CD14-positive monocyte (primary cell): ENCODE measurements around the gene C1RL. TPM values are rescaled to one million over a fixed set of nuclear protein-coding genes. Genes with fewer than 3 reads are reported as not detected.

Experiments
- DNase-seq, 3 donors: peaks; one replicate each; pipeline ENCODE4 v3.0.0-alpha.2; 2011 to 2022
- H2AFZ ChIP-seq: 2 replicates; pipeline ENCODE4 v1.6.0; 2012; ENCODE audit warnings: mild to moderate bottlenecking, low read depth, low read length, inconsistent platforms; ENCODE audit not compliant: insufficient read depth, poor library complexity, severe bottlenecking
- H3K27ac ChIP-seq, 2 donors: 1 replicate in 1 of 2; 2 replicates in 1 of 2; pipeline ENCODE4 v1.5.1; 2012 to 2013; ENCODE audit warnings: low read length in 2 of 2, control low read depth in 1 of 2, inconsistent platforms in 1 of 2, low read depth in 1 of 2, mild to moderate bottlenecking in 1 of 2
- H3K27me3 ChIP-seq, 2 donors: one replicate each; pipeline versions ENCODE4 v1.6.0 to v1.6.1; 2011 to 2013; ENCODE audit warnings: low read length in 2 of 2; ENCODE audit not compliant: control insufficient read depth in 2 of 2, insufficient read depth in 2 of 2
- H3K36me3 ChIP-seq, 2 donors: replicated peaks in 1 of 2; 1 replicate in 1 of 2; 2 replicates in 1 of 2; pipeline versions ENCODE4 v1.5.1 to v1.6.1; 2012 to 2013; ENCODE audit warnings: low read length in 2 of 2, control low read depth in 1 of 2, inconsistent platforms in 1 of 2, mild to moderate bottlenecking in 1 of 2; ENCODE audit not compliant: insufficient read depth in 2 of 2, control insufficient read depth in 1 of 2
- H3K4me1 ChIP-seq, 2 donors: 1 replicate in 1 of 2; 2 replicates in 1 of 2; pipeline versions ENCODE4 v1.5.1 to v1.6.1; 2012 to 2013; ENCODE audit warnings: low read length in 2 of 2, control low read depth in 1 of 2, inconsistent platforms in 1 of 2, mild to moderate bottlenecking in 1 of 2, moderate library complexity in 1 of 2; ENCODE audit not compliant: insufficient read depth in 2 of 2, control insufficient read depth in 1 of 2
- H3K4me2 ChIP-seq: replicated peaks from 2 replicates; pipeline ENCODE3; 2012; ENCODE audit warnings: low read length, moderate library complexity, mild to moderate bottlenecking; ENCODE audit not compliant: poor library complexity, severe bottlenecking; ENCODE audit errors: extremely low read depth
- H3K4me3 ChIP-seq, 3 experiments: fragments of 200-600 bp in 1 of 3; sonication (generic) in 1 of 3; replicated peaks in 1 of 3; 1 replicate in 2 of 3; 2 replicates in 1 of 3; pipeline ENCODE4 v1.5.1; 2011 to 2013; ENCODE audit warnings: low read length in 3 of 3, mild to moderate bottlenecking in 3 of 3, control low read depth in 2 of 3, low read depth in 2 of 3, inconsistent platforms in 1 of 3, moderate library complexity in 1 of 3
- H3K79me2 ChIP-seq: 2 replicates; pipeline ENCODE4 v1.6.0; 2012; ENCODE audit warnings: mild to moderate bottlenecking, control low read depth, inconsistent platforms, low read length, moderate library complexity; ENCODE audit not compliant: insufficient read depth
- H3K9ac ChIP-seq: 2 replicates; pipeline ENCODE4 v1.6.0; 2017; ENCODE audit warnings: low read length, mild to moderate bottlenecking; ENCODE audit not compliant: insufficient read depth, poor library complexity, severe bottlenecking
- H3K9me3 ChIP-seq, 2 donors: replicated peaks in 1 of 2; 1 replicate in 1 of 2; 2 replicates in 1 of 2; pipeline versions ENCODE4 v1.5.1 to v1.6.1; 2012 to 2013; ENCODE audit warnings: low read length in 2 of 2, control low read depth in 1 of 2; ENCODE audit not compliant: control insufficient read depth in 1 of 2, insufficient read depth in 1 of 2
- H4K20me1 ChIP-seq: 2 replicates; pipeline ENCODE4 v1.6.0; 2012; ENCODE audit warnings: mild to moderate bottlenecking, low read length, control low read depth, moderate library complexity; ENCODE audit not compliant: insufficient read depth
- H3K27ac Mint-ChIP-seq, 7 donors: one replicate each; pipeline ENCODE4 v1.8.0; 2020; ENCODE audit warnings: mild to moderate bottlenecking in 7 of 7, mixed read lengths in 7 of 7, moderate library complexity in 6 of 7, inconsistent platforms in 2 of 7
- H3K27me3 Mint-ChIP-seq, 3 donors: one replicate each; pipeline ENCODE4 v1.8.0; 2021 to 2022; ENCODE audit warnings: low read depth in 3 of 3, mild to moderate bottlenecking in 3 of 3, mixed read lengths in 3 of 3, moderate library complexity in 3 of 3, inconsistent platforms in 1 of 3
- H3K36me3 Mint-ChIP-seq, 2 donors: one replicate each; pipeline ENCODE4 v1.8.0; 2020; ENCODE audit warnings: mixed read lengths in 2 of 2, inconsistent platforms in 1 of 2, mild to moderate bottlenecking in 1 of 2
- H3K4me1 Mint-ChIP-seq: one replicate; pipeline ENCODE4 v1.8.0; 2020; ENCODE audit warnings: mild to moderate bottlenecking, mixed read lengths
- H3K4me3 Mint-ChIP-seq, 2 donors: one replicate each; pipeline ENCODE4 v1.8.0; 2020; ENCODE audit warnings: mild to moderate bottlenecking in 2 of 2, mixed read lengths in 2 of 2, moderate library complexity in 1 of 2
- H3K9me3 Mint-ChIP-seq, 7 donors: one replicate each; pipeline ENCODE4 v1.8.0; 2020 to 2022; ENCODE audit warnings: mixed read lengths in 7 of 7, mild to moderate bottlenecking in 6 of 7, moderate library complexity in 6 of 7, inconsistent platforms in 2 of 7
- WGBS: methylation state at CpG from one replicate; pipeline ENCODE4 v1.1.5; 2013; ENCODE audit warnings: missing lambda C conversion rate; ENCODE audit not compliant: insufficient coverage; 5-methylcytosine and 5-hydroxymethylcytosine counted together
- intact Hi-C, 2 donors: fragments of 100-400 bp; cut with micrococcal nuclease; formaldehyde crosslinking; loops; one replicate each; pipeline versions ENCODE4 v1.15.0 to v1.15.1; 2023
- polyA plus RNA-seq, 3 donors: library from polyadenylated mRNA; depleted of rRNA in 1 of 3; unstranded in 2 of 3; stranded (reverse) in 1 of 3; fragments of 300-500 nt in 2 of 3; fragments of >200 nt in 1 of 3; fragmentation: Illumina TruSeq in 2 of 3; gene quantifications; 1 replicate in 2 of 3; 2 replicates in 1 of 3; pipeline ENCODE4 v1.2.3, GENCODE V29; 2012 to 2021
- TF ChIP-seq, protein P1 (sequence below): fragments of 200-600 bp; IDR thresholded peaks from one replicate; pipeline ENCODE4 v1.8.0; 2022; ENCODE audit warnings: antibody characterized with exemption, mild to moderate bottlenecking

C1RL gene
- polyA plus RNA-seq, 3 donors, result 4.8 to 27.9 (median 5.6) TPM

DNA sequence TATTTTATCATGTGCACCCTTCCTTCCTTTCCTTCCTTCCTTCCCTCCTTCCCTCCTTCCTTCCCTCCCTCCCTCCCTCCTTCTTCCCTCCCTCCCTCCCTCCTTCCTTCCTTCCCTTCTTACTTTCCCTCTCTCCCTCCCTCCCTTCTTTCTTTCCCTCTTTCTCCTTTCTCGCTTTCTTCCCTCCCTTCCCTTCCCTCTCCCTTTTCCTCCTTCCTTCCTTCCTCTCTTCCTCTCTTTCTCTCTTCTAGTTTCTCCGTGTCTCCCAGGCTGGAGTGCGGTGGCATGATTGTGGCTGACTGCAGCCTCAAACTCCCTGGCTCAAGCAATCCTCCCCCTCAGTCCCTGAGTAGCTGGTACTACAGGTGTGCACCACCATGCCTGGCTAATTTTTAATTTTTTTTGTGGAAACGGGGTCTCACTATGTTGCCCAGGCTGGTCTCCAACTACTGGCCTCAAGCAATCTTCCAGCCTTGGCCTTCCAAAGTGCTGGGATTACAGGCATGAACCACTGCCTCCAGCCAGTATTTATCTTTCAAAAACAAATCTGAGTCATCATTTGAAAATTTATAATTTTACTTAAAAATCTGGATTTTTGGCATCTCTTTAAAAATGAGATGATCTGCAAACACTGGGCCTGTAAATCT lies 7.8 kb downstream of the C1RL start:
- H3K27me3 ChIP-seq, result no peaks in the 10 kb centered on the region
- no peak overlapping the region for H3K4me3 ChIP-seq
- peaks cover 9 to 11% of the 10 kb centered on the region in 2 donors for H3K4me1 ChIP-seq
- no peak overlapping the region for H3K4me2 ChIP-seq
- H3K27ac Mint-ChIP-seq, result peak overlapping the region in 2 of 7 donors; percentile 12 to 63
- H3K27ac ChIP-seq, result no peak overlapping the region
- H3K36me3 ChIP-seq, result peaks cover 22 to 70% of the 10 kb centered on the region in 2 donors
- H3K4me1 Mint-ChIP-seq, result peaks cover 16% of the 10 kb centered on the region
- peaks cover 0 to 1% of the 10 kb centered on the region in 2 donors for H3K9me3 ChIP-seq
- peaks cover 59 to 67% of the 10 kb centered on the region in 2 donors for H3K36me3 Mint-ChIP-seq
- peaks cover 13% of the 10 kb centered on the region for H3K79me2 ChIP-seq
- peaks cover 0 to 1% (median 0%) of the 10 kb centered on the region in 3 donors for H3K27me3 Mint-ChIP-seq
- no peak for DNase-seq
- H3K4me3 Mint-ChIP-seq, result no peak overlapping the region
- WGBS, result 100% methylated on average over 4 of the region's 4 CpGs
- H3K9ac ChIP-seq, result no peak overlapping the region
- TF ChIP-seq, protein P1, sequence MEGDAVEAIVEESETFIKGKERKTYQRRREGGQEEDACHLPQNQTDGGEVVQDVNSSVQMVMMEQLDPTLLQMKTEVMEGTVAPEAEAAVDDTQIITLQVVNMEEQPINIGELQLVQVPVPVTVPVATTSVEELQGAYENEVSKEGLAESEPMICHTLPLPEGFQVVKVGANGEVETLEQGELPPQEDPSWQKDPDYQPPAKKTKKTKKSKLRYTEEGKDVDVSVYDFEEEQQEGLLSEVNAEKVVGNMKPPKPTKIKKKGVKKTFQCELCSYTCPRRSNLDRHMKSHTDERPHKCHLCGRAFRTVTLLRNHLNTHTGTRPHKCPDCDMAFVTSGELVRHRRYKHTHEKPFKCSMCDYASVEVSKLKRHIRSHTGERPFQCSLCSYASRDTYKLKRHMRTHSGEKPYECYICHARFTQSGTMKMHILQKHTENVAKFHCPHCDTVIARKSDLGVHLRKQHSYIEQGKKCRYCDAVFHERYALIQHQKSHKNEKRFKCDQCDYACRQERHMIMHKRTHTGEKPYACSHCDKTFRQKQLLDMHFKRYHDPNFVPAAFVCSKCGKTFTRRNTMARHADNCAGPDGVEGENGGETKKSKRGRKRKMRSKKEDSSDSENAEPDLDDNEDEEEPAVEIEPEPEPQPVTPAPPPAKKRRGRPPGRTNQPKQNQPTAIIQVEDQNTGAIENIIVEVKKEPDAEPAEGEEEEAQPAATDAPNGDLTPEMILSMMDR, result no peak
- peaks cover 0 to 4% (median under 1%) of the 10 kb centered on the region in 7 donors for H3K9me3 Mint-ChIP-seq
- H4K20me1 ChIP-seq, result peaks cover 21% of the 10 kb centered on the region
- no peak overlapping the region for H2AFZ ChIP-seq
- intact Hi-C loops, result no loop called here

DNA sequence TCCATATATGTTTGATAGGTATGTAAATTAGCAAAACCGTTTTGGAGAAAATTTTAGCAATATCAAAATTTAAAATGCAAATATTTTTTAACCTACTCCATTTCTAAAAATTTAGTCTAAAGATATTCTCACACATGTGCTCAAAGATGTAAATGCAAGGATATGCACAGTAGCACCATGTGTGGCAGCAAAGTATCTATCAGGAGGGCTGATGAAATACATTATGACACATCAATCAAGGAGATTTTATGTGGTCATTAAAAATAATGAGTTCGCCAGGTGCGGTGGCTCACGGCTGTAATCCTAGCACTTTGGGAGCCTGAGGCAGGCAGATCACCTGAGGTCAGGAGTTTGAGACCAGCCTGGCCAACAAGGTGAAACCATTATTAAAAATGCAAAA lies 8.8 kb downstream of the C1RL start:
- Histone ChIP-seq H3K9ac (no peak overlapping the region), H3K27ac (no peak overlapping the region), H3K4me2 (no peak overlapping the region), H3K36me3 (peaks cover 22 to 64% of the 10 kb centered on the region in 2 donors), H3K79me2 (peaks cover 5% of the 10 kb centered on the region), H4K20me1 (peaks cover 21% of the 10 kb centered on the region), H3K27me3 (no peaks in the 10 kb centered on the region), H3K4me3 (no peak overlapping the region), H3K9me3 (no peaks in the 10 kb centered on the region), H2AFZ (no peak overlapping the region), H3K4me1 (peaks cover 9 to 11% of the 10 kb centered on the region in 2 donors)
- H3K4me1 Mint-ChIP-seq, result peaks cover 16% of the 10 kb centered on the region
- WGBS, result no CpG with 5 or more reads among the region's 4 CpGs
- H3K4me3 Mint-ChIP-seq, result no peak overlapping the region
- no peak for DNase-seq
- H3K27me3 Mint-ChIP-seq, result peaks cover 2 to 4% (median 3%) of the 10 kb centered on the region in 3 donors
- TF ChIP-seq, protein P1, result no peak
- H3K36me3 Mint-ChIP-seq, result peaks cover 54 to 59% of the 10 kb centered on the region in 2 donors
- intact Hi-C loops, result no loop called here
- H3K9me3 Mint-ChIP-seq, result no peaks in the 10 kb centered on the region
- H3K27ac Mint-ChIP-seq, result no peak overlapping the region
